HL-60/S4 treated with retinoic acid at 250 ng/mL for 4 days and 3 days (cell line): ENCODE measurements around the gene YOD1.

ENCODE experiments used
- in situ Hi-C: fragments of 300-500 bp; cut with MboI; formaldehyde crosslinking; loops from 2 replicates; pipeline ENCODE4 v1.7.0; 2022; ENCODE audit warnings: low sequenced_read_pairs

YOD1 gene

DNA sequence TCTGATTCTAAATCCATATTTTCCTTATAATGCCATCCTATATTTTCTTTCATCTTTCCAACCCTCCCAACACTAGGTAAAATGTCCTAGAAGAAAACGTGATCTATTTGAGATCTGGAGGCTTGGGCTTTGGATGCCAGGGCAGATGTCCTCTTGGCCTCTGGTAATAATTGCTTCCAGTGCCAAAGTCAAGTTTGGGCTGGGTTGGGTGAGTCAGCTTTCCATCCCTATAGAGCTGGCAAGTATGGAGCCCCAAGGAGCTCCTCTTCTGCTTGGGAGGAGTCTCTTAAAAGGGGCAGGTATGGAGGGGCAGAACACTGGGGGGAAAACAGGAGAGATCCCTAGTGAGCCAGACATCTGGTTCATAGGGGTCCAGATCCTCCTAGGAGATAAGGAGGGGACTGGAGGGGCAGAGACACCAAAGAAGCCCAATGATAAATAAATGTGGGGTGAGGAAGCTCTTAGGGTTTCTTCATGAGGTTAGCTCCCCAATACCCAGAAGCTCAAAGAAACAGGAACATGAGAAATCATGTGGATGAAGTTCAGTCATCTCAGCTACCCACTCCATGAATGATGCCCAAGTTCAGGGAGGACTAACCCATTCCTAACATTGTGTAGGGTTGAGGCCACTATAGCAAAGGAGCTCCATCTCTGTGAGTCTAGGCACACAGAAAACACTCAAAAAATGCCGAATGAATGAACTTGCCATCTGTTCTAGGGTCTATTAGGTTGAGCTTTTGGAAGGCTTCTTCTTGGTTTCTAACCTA is 21.9 kb downstream of the YOD1 start:
- in situ Hi-C loops = no loop called here

DNA sequence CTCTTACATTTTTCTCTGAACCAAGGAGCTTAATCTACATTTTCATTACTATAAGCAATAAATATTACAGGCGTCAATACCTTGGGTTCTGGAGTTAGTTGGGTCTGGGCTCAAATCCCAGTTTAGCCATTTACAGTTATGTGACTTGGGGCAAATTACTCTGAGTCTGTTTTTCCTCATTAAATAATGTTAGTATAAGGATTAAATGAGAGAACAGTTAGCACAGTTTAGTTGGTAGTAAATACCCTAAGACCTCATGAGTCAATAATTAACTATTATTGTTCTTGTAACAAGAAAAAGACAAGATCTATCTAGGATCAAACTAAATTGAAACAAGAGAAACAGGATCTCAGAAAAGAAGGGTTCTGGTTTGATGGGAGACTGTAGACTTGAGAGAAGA is 23.1 kb downstream of the YOD1 start:
- in situ Hi-C loops = no loop called here

DNA sequence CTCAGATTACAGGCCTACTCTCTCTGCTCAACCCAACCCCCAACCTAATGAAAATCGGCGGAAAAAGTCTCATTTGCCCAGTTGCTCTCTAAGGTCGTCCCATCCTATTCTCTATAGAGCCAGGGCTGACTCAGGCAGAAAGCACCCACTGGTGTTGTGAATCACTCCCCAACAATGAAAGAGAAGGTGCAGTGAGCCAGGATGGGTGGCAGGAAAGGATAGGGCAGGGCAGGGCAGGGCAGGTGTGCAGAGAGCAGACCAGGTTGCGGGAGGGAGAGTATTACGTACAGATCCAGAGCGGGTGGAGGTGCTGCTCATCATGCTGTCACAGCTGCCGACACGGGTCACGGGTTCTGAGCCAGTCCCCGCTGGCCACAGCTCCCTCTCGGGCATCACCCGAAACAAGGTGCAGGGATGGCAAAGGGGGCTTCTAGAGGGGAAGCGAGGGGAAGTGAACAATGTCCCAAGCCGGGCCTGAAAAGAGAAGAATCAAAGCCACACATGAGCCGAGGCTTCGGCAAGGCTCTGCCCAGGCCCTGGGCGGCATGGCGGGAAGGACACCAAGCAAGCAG is 23.7 kb downstream of the YOD1 start:
- in situ Hi-C loops = no loop called here

DNA sequence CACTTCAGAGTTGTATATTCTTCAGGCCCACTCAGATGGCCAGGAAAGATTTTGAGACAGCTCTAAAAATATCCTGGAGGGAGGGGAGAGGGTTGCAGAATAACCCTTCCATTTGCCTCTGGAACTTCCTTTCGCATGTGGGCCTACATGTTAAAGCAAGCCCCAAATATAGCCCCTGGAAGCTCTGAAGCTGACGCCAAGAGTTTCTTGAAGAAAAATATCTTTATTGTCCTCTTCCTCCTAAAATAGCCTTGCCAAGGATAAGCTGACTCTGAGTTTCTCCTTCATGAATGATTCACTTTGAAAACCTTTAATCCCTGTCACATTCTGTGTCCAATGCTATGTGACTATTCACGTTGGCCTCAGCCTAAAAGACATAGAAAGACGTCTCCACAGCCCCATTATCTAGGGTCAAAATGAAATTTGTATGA is 24.9 kb downstream of the YOD1 start:
- in situ Hi-C loops = no loop called here

DNA sequence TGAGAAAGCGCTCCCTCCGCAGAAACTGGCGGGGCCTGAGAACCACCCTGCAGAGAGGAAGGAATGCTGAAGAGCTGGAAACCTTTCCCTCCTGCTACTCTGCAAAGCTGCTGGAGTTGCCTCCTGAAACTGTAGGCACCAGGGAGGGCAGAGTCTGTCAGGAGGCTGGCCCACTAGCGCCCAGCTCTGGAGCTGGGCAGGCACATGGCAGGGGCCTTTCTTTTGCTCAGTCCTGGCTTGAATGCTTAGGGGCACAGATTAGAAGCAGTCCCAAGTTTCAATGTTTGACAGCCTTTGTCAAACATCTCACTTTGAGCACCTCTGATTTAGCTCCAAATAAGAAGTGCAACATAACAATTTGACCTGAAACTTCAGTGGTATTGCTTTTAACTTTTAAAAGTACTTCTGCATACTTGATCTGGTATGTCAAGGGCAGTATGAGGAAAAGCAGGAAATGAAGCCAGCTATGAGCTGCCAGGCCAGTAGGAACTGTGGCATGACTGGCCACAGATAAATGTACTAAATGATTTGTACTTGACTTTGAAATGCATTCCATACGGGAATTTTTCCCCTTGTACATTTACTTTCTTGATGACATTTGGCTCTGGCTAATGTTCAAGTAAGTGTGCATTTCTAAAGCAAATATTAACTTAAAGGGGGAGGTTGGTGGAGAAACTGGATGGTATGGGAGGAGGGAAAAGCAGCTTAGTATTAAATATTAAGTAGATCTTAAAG is 25.7 kb downstream of the YOD1 start:
- in situ Hi-C loops = no loop called here

DNA sequence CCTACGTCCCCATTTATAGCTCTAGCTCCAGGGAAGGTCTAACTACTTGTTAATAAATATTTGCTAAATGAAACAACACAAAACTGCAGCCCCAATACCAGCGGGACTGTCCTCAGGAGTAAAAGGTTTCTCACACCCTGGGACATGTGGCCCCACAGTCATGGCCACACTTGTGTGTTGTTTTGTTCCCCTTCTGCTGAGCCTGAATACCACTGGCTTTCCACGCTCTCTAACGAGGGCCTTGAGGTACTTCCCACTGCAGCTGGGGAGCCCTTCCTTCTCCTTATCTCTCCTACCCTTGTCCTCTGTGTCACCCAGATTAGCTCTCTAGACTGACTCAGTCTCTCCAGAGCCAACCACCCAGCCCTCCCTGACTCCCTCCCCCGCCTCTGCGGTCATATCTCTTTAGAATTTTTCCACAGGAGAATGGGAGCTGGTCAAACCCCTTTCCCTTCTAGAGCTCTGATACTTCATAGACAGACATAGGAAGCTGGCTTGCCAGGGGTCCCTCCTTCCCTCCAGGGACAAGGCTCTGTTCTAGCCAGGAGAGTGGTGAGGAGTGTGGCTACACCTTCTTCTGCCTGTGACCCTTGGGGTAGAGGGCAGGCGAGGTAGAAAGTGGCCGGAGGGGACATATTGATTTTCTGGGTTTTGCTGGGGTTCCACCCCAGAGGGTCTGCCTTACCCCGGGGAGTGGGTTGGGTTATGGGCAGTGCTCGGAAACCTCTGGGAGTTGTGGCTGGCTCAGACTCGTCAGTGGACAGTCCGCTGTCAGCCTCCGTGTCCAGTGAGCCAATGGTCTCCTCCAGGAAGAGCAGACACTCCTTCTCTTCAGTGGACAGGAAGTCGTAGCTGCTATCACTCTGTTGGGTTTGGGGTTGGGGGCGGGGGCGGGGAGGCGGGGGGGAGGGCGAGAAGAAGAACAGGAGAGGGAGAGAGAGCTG is 26.5 kb downstream of the YOD1 start:
- in situ Hi-C loops = no loop called here

DNA sequence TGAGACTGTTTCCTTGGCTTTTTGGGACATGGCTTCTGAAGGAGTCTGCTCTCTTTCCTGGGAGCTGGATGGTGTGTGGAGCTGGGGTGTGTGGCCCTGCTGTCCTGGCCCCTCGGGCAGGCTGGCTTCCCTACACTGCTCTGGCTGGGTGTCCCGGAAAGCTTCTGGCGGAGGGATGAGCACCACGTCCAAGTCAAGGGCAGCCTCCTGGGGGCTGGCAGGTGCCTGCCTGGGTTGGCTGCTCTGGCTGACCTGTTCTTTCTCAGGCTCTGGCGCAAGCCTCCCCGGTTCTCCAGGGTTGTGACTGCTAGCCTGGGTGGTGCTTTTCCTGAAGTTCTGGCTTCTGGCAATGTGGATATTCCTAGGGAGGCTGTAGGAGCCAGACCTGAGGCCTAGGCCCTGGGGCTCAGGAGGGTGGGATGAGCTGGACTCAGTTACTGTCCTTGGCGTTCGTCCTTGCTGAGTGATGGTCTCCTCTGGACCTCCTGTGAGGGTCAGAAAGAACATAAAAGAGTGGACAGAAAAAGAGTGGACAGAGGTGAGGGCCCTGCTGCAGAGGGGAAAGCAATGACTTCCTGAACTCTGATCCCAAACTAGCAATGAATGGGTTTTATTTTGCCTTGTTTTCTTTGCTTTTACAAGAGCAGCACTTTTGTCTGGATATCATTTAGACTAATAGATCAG is 27.9 kb downstream of the YOD1 start:
- in situ Hi-C loops = no loop called here

DNA sequence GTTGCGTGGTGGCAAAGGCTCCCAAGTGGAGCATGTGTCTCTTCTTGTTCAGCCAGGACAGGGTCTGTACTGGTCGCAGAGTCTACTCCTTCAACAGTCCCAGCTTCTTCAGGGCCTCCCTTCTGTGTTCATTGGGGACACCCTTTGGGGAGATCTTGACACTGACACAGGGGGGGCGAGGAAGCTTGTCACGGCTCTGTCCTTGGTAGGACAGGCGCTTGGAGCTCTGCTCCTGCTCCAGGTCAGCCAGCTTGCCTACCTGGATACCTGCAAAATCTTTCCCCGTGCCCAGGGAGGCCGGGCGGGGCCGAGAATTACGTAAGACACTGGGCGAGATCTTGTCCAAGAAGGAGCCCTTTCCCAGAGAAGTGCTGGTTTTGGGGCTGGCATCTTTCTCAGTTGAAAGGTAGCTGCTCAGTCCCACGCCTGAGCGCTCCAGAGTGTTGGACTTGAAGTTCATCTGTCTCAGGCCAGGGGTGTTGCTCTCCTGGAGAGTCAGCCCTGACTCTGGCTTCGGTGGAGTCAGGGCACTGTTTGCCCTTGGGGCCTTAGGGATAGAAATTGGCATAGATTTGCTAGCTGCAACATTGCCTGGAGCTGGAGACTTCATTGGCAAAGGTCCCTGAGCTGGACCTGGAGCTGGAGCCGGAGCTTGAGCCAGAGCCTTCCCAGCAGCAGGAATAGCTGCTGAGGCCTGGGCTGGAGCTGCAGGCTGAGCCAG is 29.0 kb downstream of the YOD1 start:
- in situ Hi-C loops = no loop called here

DNA sequence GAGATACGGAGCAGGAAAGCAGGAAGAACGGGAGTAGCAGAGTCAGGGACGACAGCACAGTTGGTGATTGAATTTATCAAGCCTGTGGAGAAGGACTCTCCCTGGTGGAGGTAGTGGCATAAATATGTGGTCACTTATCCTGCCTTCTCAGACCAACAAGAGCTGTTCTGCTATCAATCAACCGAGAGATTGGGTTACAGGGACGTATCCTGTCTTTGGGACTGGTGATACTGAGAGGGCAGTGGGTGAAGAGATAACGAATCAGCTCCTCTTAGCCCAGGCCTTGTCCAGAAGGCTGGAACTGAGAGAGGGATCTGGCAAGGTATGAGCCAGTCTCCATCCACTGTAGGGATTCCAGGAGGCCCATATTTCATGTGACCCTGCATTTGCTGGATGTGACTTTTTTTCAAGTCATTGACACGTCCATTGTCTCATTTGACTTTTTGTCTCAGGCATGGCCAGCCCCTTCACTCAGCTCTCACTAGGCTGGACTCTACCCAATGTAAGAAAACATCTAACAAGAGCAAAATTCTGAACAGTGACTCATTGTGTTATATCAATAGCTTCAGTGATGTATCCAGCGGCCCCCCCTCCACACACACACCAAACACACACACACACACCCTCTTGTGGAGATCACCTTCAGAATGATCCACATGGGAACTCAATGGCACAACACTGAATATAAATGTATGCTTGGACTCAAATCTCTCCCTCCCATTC is 29.7 kb downstream of the YOD1 start:
- in situ Hi-C loops = no loop called here

DNA sequence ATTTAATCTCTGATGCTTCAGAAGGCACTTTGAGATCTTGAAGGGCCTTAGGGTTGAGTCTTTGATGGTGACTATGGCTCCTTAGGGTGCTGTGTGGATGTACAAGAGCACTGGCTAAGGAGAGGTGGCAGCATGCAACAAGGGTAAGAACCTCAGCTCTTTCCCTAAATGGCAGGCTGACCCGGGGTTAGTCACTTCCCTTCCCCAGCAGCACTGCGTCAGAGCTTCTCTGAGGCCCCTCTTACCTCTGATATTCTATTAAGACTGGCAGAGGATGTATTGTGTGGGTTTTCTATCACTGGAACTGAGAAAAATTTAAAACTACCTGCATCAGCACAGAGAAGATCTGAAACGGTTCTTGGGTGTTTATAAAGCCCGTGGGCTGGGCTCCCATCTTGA is 30.3 kb downstream of the YOD1 start:
- in situ Hi-C loops = no loop called here

DNA sequence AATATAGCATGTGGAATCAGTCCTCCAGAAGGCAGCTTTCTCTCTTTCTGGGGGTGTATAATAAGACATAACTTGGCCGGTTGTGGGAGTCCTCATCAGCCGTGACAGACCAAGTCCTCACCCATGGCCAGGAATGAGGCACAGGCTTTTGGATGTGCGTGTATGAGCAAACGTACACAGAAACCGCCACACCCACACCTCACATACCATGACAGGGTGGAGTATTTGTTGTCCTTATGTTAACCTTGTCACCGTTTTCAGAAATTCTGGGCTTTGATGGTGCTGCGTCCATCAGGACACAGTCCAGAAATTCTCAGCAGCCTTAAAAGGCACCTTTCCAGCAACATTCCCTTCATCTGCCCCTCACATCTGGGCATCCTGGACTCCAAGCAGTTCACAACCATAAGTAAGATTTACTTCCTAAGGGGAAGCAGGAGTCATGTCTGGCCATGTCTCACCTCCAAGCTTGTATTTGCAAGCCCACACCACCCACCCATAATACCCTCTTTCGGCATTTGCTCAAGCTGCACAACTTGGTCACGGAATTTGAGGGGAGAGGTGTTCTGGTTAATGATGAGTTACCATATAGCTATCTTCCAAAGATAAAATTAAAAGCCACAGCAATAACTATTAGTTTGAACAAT is 30.8 kb downstream of the YOD1 start:
- in situ Hi-C loops = no loop called here

DNA sequence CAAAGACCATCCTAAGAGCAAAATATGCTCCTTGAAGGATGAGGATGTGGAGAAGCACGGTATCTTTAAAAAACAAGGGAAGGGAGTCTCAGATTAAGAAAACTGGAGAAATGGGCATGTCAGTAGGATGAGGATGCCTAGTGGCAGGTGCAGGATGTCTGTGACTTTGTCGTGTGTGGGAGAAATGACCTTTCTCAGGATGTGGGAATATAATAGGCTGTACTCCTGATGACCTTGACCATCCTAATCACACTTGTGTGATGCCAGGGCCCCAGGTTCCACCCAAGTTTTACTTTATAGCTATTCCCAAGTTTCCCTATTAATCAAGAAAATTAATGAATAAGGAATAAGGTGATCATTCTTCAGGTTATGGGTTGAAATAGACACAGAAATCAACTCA is 31.3 kb downstream of the YOD1 start:
- in situ Hi-C loops = no loop called here

DNA sequence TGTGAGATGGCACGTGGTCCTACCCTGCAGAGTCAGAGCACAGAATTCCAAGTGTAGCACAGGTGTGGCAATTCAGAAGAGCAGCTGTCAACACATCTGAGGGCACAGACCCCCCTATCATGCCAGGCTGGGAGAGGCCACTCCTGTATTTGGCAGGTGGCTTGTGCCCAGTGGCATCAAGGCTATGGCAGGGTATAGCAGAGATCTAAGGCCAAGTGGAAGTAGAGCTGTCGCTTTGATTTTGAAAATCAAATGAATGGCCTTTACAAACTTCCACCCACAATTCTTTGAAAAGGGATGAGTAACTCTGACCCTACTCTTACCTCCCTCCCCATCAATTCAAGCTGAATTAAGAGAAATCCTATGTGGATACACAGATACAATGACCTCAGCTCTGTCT is 31.8 kb downstream of the YOD1 start:
- in situ Hi-C loops = no loop called here

DNA sequence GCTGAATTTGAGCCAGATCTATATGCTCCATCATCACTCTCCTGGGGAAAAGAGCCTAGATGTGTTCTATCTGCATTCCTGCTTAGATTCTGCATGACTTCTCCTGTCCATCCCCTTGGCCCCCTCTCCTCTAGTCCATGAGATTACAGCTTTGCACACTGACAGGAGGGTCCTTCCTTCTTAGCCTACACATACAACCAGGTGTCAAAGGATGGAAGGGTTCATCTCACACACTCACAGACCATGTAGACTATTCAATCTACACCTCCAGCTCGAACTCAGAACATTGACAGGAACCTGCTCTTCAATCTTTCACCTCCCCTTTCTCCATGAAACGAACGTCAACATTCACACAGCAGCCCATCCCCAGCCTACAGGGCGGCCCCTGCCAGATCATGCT is 32.3 kb downstream of the YOD1 start:
- in situ Hi-C loops = no loop called here

DNA sequence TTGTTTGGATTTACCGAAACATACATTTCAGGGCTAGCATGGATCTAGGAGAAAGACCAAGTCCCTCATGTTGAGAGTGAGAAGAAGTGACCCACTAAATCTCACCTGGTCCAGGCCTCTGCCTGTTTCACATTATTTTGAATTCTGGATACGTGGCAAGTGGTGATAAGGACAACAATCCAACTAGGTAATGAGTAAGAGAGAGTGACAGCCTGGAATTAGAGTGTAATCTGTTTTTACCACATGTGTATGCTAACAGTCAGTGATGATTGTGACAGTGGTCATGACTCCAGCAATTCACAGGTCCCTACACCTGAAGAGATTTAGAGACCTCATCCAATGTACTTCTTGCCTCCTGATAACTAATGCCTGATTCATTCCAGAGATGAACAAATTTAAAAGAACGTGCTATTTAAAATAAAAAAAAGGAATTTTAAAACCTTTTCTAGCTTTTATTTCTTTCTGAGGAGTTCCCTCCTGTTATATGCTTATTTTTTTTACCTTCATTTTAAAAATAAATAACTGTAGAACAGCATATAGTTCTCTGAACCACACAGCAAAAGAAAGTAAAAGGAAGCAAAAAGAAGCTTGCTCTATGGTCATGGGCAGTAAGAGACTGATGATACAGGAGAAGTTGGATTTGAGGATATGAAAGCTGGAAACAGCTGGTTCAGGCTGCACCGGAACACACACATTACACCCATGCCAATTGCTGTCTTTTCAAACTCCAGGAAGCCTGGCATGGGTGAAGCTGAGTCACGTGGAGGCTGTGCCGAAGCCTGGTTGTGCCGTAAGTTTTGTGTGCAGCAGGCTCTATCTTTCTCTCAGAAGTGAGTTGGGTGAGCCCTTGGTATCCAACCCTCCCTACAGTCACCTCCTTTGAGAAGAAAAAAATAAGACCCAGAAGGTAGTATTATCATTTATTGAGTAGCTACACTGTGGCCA is 33.1 kb downstream of the YOD1 start:
- in situ Hi-C loops = no loop called here

DNA sequence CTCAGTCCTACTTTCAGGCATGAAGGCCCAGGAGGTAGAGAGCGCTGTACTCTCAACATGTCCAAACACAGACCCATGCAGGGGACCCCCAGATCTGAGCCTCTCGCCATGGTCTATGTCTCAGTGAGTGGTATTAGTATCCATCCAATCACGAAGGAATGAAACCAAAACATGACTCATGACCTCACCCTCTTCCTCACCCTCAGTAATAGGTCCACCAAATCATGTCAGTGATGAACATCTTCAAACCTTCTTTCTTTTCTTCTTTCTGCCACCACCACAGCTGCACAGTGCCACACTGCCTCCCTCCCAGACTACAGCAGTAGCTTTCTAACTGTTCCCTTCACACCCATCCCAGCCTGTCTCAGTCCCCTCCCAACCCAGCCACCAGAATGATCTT is 35.2 kb downstream of the YOD1 start:
- in situ Hi-C loops = no loop called here

DNA sequence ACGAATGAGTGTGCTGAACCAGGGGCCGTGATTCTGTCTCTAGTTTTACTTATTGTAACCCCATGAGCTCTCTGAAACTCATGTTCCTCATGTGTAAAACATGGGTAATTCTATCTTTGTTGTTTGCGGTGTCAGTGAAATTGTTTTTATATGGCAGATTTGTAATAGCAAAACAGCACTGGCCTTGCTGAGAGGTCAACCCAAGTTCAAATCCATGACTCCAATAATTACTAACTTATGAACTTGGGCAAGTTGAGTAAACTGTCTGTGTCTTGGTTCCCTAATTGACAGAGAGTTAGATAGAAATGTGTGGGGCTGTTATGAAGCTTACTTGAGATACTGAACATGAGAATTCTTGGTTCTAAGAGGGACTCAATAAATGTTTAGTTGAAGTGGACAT is 36.3 kb downstream of the YOD1 start:
- in situ Hi-C loops = no loop called here
